HG03378 (cell line): ENCODE measurements around the gene GGCX.

ENCODE experiments used
- ATAC-seq: cut with Tn5 transposase; IDR thresholded peaks from one replicate; pipeline ENCODE4 v1.9.1; 2021; ENCODE audit warnings: mild to moderate bottlenecking, moderate library complexity; ENCODE audit not compliant: unreplicated experiment

The GGCX gene

DNA sequence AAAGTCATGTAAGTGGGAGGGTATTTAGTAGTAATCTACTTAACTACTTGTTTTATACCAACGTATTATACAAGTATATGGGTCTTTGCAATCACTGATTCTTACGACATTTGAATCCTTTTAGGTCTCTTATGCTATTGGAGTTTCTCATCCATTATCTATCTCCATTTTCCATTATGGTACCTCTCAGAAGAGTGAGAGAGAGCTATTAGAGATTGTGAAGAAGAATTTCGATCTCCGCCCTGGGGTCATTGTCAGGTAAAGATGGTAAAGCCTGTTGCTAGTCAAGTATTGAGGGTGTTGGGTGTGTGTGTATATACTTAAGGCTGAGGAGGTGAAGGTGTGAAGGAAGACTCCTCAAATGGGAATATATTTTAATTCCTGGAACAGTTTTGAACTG is 18.5 kb downstream of the GGCX start:
- no peak for ATAC-seq

DNA sequence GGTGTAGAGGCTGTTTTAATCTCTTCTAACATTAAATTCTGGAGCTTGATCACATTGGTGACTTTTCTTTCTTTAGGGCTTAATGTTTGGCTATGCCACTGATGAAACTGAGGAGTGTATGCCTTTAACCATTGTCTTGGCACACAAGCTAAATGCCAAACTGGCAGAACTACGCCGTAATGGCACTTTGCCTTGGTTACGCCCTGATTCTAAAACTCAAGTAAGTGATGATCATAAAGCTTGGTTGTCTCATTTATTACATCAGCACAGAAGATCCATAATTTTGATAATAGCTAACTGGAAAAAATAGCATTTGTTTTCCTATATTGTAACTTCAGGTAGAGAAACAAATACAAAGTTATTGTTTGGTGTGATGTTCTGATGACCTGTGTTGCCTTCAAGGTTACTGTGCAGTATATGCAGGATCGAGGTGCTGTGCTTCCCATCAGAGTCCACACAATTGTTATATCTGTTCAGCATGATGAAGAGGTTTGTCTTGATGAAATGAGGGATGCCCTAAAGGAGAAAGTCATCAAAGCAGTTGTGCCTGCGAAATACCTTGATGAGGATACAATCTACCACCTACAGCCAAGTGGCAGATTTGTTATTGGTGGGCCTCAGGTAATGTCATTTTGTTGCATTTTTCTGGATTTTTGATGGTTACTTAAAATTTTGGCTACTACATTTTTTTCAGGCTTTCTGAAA is 19.4 kb downstream of the GGCX start:
- ATAC-seq, result no peak

DNA sequence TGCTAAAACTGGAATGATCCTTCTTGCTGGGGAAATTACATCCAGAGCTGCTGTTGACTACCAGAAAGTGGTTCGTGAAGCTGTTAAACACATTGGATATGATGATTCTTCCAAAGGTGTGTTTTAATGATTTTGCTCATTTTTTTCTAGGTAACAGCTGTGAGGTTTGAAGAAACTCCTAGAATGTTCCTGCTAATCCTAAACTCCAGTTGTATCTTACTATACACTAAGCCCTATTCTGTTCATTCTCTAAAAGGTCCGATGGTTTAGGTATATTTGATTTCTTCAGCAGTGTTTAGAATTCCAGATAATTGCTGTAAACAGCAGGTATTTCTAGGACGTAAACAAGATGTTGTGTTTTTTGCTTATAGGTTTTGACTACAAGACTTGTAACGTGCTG is 20.0 kb downstream of the GGCX start:
- no peak for ATAC-seq

DNA sequence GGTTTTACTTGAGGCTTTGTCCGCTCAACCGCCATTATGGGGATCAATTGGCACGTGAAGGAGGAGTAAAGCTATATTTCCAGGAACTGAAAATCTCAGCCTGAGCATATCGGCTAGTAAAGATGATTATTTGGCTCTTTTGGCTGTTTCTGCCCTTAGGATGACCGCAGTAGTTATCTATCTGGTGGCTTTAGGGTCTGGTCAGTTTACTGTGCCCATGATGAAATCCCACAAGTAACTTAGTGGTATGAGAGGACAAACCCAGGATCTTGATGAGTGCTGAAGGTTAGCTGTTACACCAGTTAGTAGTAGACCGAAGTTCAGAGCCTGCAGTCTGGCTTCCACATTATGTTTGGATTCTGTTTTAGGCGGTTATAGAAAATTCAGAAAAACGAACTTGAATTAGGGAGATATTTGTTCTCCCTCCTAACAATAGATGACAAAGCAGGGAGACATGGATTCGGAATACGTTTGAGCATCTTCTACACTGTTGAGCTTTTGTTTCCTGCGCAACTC is 21.1 kb downstream of the GGCX start:
- ATAC-seq, result no peak

- ATAC-seq, result peak; percentile 26
Observed at GRCh38 chr2:85539361-85540132, 21.7 kb downstream of the GGCX start.

DNA sequence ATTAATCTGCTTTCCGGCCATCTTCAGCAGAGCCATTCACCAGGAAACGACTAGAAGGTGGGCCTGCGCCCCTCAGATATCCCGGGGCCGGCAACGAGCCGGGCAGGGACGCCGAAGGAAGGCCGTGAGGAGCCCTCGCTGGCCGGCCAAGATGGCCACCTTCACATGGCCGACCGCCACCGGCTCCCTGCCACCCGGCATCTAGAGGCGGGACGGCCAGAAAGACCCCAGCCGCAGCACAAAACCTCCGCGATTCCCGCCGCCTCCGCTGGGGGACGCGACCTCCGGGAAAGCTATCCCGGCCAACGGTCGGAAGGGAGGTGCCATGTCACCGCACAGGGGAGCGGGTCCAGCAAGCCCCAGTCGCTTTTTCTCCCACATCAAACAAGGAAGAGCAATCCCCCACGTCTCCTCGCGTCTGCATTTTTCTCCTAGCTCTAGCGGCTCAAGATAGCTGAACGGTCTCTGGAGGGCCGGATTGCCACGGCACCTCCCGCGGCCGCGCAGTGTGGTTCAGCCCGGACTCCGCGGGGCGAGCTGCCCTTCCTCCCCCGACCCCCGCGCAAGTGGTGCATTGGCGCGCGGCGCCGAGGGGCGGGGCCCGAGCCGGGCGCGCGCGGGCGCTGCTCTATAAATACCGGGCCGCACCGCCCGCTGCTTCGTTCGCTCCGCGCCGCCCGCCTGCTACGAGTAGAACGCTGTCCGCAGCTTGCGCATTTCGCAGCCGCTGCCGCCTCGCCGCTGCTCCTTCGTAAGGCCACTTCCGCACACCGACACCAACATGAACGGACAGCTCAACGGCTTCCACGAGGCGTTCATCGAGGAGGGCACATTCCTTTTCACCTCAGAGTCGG is 22.6 kb downstream of the GGCX start, which contains the start of gene MAT2A:
Gene MAT2A, plus strand, starts transcription at position 662 of the 854 bp plus-strand sequence. Its CDS starts 120 bp downstream, at position 782.
- peak; percentile 52 for ATAC-seq

- no peak for ATAC-seq
Observed at GRCh38 chr2:85537600-85538506, 23.4 kb downstream of the GGCX start.

DNA sequence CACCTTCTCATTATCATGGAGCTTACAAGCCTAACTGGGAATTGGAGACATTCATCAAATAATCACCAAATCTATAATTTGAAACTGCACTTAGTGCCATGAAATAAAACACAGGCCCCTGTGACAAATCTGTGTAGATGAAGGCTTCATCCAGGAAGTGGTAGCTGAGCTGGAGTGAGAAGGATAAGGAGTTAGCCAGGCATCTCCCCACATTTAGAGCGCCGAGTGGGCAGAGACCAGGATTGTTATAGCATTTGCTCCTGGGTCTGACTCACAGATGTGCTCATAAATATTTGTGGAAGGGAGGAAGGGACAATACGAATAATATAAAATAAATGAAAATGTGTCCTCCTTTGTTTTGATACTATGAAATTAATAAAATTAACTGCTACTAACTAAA is 24.8 kb downstream of the GGCX start:
- ATAC-seq, result no peak

GRCh38 chr2:85534881-85535280 is 26.4 kb downstream of the GGCX start:
- ATAC-seq, result no peak

DNA sequence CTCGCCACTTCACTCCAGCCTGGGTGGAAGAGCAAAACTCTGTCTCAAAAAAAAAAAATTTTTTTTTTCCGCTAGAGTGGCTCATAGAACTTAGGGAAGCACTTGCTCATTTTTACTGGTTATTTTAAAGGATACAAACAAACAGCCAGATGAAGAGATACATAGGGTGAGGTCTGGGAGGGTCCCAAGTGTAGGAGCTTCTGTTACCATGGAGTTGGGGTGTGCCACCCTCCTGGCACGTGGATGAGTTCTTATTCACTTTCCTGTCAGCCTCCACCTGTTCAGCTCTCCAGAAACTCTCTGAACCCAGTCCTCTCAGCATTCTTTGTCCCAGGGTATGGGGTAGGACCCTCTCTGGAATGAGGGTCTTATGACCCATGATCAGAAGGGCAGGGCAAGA is 27.2 kb downstream of the GGCX start:
- ATAC-seq, result no peak

DNA sequence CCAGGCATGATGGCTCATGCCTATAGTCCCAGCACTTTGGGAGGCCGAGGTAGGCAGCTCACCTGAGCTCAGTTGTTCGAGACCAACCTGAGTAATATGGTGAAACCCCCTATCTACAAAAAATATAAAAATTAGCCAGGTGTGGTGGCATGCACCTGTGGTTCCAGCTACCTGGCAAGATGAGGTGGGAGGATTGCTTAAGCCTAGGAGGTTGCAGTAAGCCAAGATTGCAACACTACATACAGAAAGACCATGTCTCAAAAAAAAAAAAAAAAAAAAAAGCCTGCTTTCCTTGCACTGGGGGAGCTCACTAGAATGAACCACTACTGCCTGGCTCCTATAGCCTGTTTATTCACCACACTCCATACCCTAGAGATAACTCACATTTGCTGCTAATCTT is 29.7 kb downstream of the GGCX start:
- no peak for ATAC-seq

GRCh38 chr2:85529809-85530208 is 31.5 kb downstream of the GGCX start:
- no peak for ATAC-seq

GRCh38 chr2:85528355-85528754 is 32.9 kb downstream of the GGCX start:
- ATAC-seq, result no peak

GRCh38 chr2:85527787-85528186 is 33.5 kb downstream of the GGCX start:
- no peak for ATAC-seq

GRCh38 chr2:85525567-85525966 is 35.7 kb downstream of the GGCX start:
- ATAC-seq, result no peak

- no peak for ATAC-seq
Observed at GRCh38 chr2:85525029-85525428, 36.3 kb downstream of the GGCX start.

- ATAC-seq, result no peak
Observed at GRCh38 chr2:85524336-85524908, 36.9 kb downstream of the GGCX start.

DNA sequence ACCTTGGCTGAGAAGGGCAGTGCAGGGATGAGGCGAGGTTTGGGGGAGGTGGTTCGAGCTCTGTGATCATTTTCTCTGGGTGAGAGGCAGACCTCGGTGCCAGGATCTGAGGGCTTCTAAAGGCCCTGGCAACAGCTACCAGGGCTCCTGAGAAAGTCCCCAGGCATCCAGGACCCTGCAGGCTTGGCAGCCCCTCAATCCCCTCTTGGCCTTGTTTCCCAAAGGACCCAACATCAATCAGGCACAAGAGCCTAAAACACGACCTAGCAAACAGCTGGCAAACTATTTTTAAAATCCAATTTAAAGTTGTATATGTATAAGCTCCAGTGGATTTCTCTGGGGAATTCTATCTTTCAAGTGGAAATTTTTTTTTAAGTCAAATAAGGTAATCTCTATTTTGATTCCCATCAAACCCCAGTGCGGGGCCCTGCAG is 37.4 kb downstream of the GGCX start:
- ATAC-seq, result no peak

DNA sequence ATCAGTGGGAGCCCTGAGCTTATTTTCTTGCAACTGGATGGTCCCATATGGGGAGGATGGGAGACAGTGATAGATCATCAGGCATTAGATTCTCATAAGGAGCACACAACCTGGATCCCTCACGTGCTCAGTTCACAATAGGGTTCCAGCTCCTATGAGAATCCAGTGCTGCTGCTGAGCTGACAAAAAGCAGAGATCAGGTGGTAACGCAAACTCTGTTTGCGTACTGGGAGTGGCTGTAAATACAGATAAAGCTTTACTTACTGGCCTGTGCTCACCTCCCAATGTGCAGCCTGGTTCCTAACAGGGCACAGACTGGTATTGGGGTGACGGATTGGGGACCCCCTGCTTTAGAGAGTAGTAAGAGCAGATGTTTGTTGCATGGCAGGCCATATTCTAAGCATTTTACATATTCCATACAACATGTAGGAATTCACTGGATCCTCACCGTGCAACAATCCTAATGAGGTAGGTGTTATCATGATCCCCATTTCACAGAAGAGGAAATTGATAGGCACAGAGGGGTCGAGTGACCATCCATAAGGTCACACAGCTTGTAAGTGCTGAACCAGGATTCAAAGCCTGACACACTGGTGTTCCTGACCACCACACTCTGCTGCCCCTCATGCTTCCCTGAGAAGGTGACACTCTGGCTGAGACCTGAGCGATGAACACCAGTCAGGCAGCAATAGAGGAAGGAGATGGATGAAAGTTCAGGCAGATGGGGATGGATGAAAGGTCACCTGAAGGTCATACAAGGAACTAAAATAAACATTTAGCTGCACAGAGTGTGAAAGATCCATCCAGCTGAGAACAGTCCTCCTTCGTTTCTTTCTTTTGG is 38.0 kb downstream of the GGCX start:
- no peak for ATAC-seq
